Large intestine (tissue), 3 donors: ENCODE results near the gene CDC42BPB. TPM values are rescaled to one million over a fixed set of nuclear protein-coding genes. Genes with fewer than 3 reads are reported as not detected.

ENCODE experiments used
- DNase-seq, 2 donors: peaks; one replicate each; pipeline versions ENCODE4 v3.0.0 to v3.0.0-alpha.2; 2013
- H3K27ac ChIP-seq: one replicate; pipeline ENCODE4 v1.5.1; 2013; ENCODE audit warnings: low read length
- H3K27me3 ChIP-seq: 2 replicates; pipeline ENCODE4 v1.6.1; 2013; ENCODE audit warnings: low read length; ENCODE audit not compliant: control insufficient read depth, insufficient read depth
- H3K36me3 ChIP-seq: 2 replicates; pipeline ENCODE4 v1.6.1; 2013; ENCODE audit warnings: low read length; ENCODE audit not compliant: control insufficient read depth, insufficient read depth
- H3K4me1 ChIP-seq: one replicate; pipeline ENCODE4 v1.6.1; 2013; ENCODE audit warnings: low read length; ENCODE audit not compliant: control insufficient read depth, insufficient read depth
- H3K4me3 ChIP-seq: one replicate; pipeline ENCODE4 v1.5.1; 2013; ENCODE audit warnings: low read length
- H3K9me3 ChIP-seq: one replicate; pipeline ENCODE4 v1.6.1; 2013; ENCODE audit warnings: mild to moderate bottlenecking, low read depth, low read length, moderate library complexity; ENCODE audit not compliant: control insufficient read depth
- WGBS: methylation state at CpG from one replicate; pipeline ENCODE4 v1.1.5; 2013; ENCODE audit warnings: low lambda C conversion rate; ENCODE audit not compliant: insufficient coverage; 5-methylcytosine and 5-hydroxymethylcytosine counted together
- polyA plus RNA-seq: library from polyadenylated mRNA; unstranded; fragments of 120-200 nt; gene quantifications from one replicate; pipeline ENCODE4 v1.2.1, GENCODE V29; 2013

Gene CDC42BPB
- polyA plus RNA-seq, 1 donor = 72.5 TPM

- H3K4me3 ChIP-seq = peak within 1 kb of the TSS; percentile 98
- H3K27me3 ChIP-seq = peaks cover 24% of the 10 kb centered on the region
- DNase-seq = peak; percentile 93 to 98
- H3K9me3 ChIP-seq = peaks cover 30% of the 10 kb centered on the region
- no CpG with 5 or more reads among the region's 56 CpGs for WGBS
- H3K27ac ChIP-seq = peak within 1 kb of the TSS; percentile 94
- H3K36me3 ChIP-seq = peaks cover 2% of the 10 kb centered on the region
- H3K4me1 ChIP-seq = peaks cover 33% of the 10 kb centered on the region
These were observed 134.7 kb downstream of the CDC42BPB start, which contains the start of gene AMN for GRCh38 chr14:102922490-102923200. AMN (plus strand) TSS chr14:102922663; CDS start chr14:102922689, 26 bp downstream.

GRCh38 chr14:102920998-102921304 lies 136.4 kb downstream of the CDC42BPB start:
- DNase-seq = no peak
- Histone ChIP-seq H3K27me3 (peaks cover 24% of the 10 kb centered on the region), H3K27ac (no peak overlapping the region), H3K4me1 (peaks cover 20% of the 10 kb centered on the region), H3K9me3 (peaks cover 30% of the 10 kb centered on the region), H3K4me3 (no peak overlapping the region), H3K36me3 (peaks cover 2% of the 10 kb centered on the region)
- 100% methylated on average over 1 of the region's 1 CpG for WGBS

- H3K4me3 ChIP-seq = no peak overlapping the region
- H3K27ac ChIP-seq = no peak overlapping the region
- no peak for DNase-seq
- peaks cover 30% of the 10 kb centered on the region for H3K9me3 ChIP-seq
- H3K27me3 ChIP-seq = peaks cover 24% of the 10 kb centered on the region
- peaks cover 2% of the 10 kb centered on the region for H3K36me3 ChIP-seq
- H3K4me1 ChIP-seq = peaks cover 16% of the 10 kb centered on the region
- 100% methylated on average over 5 of the region's 5 CpGs for WGBS
These were observed 136.9 kb downstream of the CDC42BPB start for GRCh38 chr14:102920273-102920997.

GRCh38 chr14:102918438-102918837 lies 138.9 kb downstream of the CDC42BPB start:
- no peak for DNase-seq
- Histone ChIP-seq H3K27me3 (peaks cover 11% of the 10 kb centered on the region), H3K4me3 (no peak overlapping the region), H3K9me3 (peaks cover 27% of the 10 kb centered on the region), H3K36me3 (no peaks in the 10 kb centered on the region), H3K4me1 (peaks cover 3% of the 10 kb centered on the region), H3K27ac (no peak overlapping the region)
- WGBS = 100% methylated on average over 1 of the region's 2 CpGs

- H3K4me3 ChIP-seq = no peak overlapping the region
- peaks cover 3% of the 10 kb centered on the region for H3K27me3 ChIP-seq
- peaks cover 3% of the 10 kb centered on the region for H3K4me1 ChIP-seq
- no peaks in the 10 kb centered on the region for H3K36me3 ChIP-seq
- peaks cover 21% of the 10 kb centered on the region for H3K9me3 ChIP-seq
- DNase-seq = peak in 1 of 2 donors; percentile 32
- no peak overlapping the region for H3K27ac ChIP-seq
- WGBS = no CpG with 5 or more reads among the region's 12 CpGs
These were observed 139.7 kb downstream of the CDC42BPB start for GRCh38 chr14:102917469-102918211.

- no peak for DNase-seq
- peaks cover 19% of the 10 kb centered on the region for H3K9me3 ChIP-seq
- peaks cover 1% of the 10 kb centered on the region for H3K4me1 ChIP-seq
- no CpG with 5 or more reads among the region's 6 CpGs for WGBS
- H3K27me3 ChIP-seq = no peaks in the 10 kb centered on the region
- peaks cover 2% of the 10 kb centered on the region for H3K36me3 ChIP-seq
- H3K4me3 ChIP-seq = no peak overlapping the region
- H3K27ac ChIP-seq = no peak overlapping the region
These were observed 140.3 kb downstream of the CDC42BPB start for GRCh38 chr14:102917056-102917385.

GRCh38 chr14:102916347-102917055 lies 140.8 kb downstream of the CDC42BPB start:
- Histone ChIP-seq H3K4me3 (no peak overlapping the region), H3K4me1 (no peaks in the 10 kb centered on the region), H3K27ac (no peak overlapping the region), H3K36me3 (peaks cover 2% of the 10 kb centered on the region), H3K9me3 (peaks cover 16% of the 10 kb centered on the region), H3K27me3 (no peaks in the 10 kb centered on the region)
- no peak for DNase-seq
- no CpG with 5 or more reads among the region's 18 CpGs for WGBS

- H3K4me1 ChIP-seq = no peaks in the 10 kb centered on the region
- DNase-seq = no peak
- H3K27me3 ChIP-seq = no peaks in the 10 kb centered on the region
- H3K27ac ChIP-seq = no peak overlapping the region
- H3K4me3 ChIP-seq = no peak overlapping the region
- no CpG with 5 or more reads among the region's 19 CpGs for WGBS
- peaks cover 2% of the 10 kb centered on the region for H3K36me3 ChIP-seq
- peaks cover 7% of the 10 kb centered on the region for H3K9me3 ChIP-seq
These were observed 141.8 kb downstream of the CDC42BPB start for GRCh38 chr14:102915292-102916110.

GRCh38 chr14:102914474-102915291 lies 142.7 kb downstream of the CDC42BPB start:
- Histone ChIP-seq H3K4me1 (no peaks in the 10 kb centered on the region), H3K4me3 (no peak overlapping the region), H3K9me3 (no peaks in the 10 kb centered on the region), H3K27ac (no peak overlapping the region), H3K27me3 (no peaks in the 10 kb centered on the region), H3K36me3 (peaks cover 2% of the 10 kb centered on the region)
- DNase-seq = no peak
- WGBS = no CpG with 5 or more reads among the region's 26 CpGs
